K562 (cell line): ENCODE results near the gene PAFAH1B2. TPM values are rescaled to one million over a fixed set of nuclear protein-coding genes. Genes with fewer than 3 reads are reported as not detected.

ENCODE experiments used
- ATAC-seq: fragments of 200-7000 bp; cut with Tn5 transposase; 3 replicates; pipeline ENCODE4 v1.9.1; 2020; ENCODE audit warnings: moderate library complexity
- BruUV-seq: library from RNA; stranded (reverse); fragments of 400-500 nt; replicated peaks from 2 replicates; lab custom pipeline; 2021; lab: Mats Ljungman, UMichigan
- CTCF ChIA-PET: fragments of 300-600 bp; formaldehyde crosslinking; extraction: SDS; loops from one replicate; lab custom pipeline; 2021; ENCODE audit warnings: low intra/inter-chr PET ratio; lab: Yijun Ruan, JAX
- POLR2A ChIA-PET: fragments of 300-600, 350-650 bp; sonication (Branson Sonifier 250); formaldehyde crosslinking; extraction: SDS; loops from one replicate; lab custom pipeline; 2021; ENCODE audit warnings: antibody characterized with exemption, inconsistent platforms; lab: Yijun Ruan, JAX
- DNase-seq, 4 experiments: peaks; one replicate each; pipeline versions ENCODE4 v3.0.0 to v3.0.0-alpha.2; 2011 to 2018; ENCODE audit warnings: low spot score in 3 of 4, mixed read lengths in 3 of 4; ENCODE audit errors: extremely low read depth in 1 of 4
- FAIRE-seq: peaks from 2 replicates; lab custom pipeline; 2011; peaks lifted over from hg19 to GRCh38; lab: Jason Lieb, UNC
- H2AFZ ChIP-seq: 2 replicates; pipeline ENCODE4 v1.6.0; 2011; ENCODE audit warnings: low read depth, low read length, control low read depth, inconsistent platforms
- H3K27ac ChIP-seq: fragments of 200-600 bp; 3 replicates; pipeline ENCODE4 v1.8.0; 2011; ENCODE audit warnings: low read depth, mild to moderate bottlenecking, control low read depth, inconsistent platforms, low read length, moderate library complexity, mixed read lengths; ENCODE audit errors: extremely low read depth
- H3K27me3 ChIP-seq, 2 experiments: fragments of 300-600 bp in 1 of 2; 2 replicates in 1 of 2; 3 replicates in 1 of 2; pipeline versions ENCODE4 v1.6.0 to v1.8.0; 2011; ENCODE audit warnings: inconsistent platforms in 2 of 2, low read length in 2 of 2, mild to moderate bottlenecking in 1 of 2, mixed read lengths in 1 of 2, moderate library complexity in 1 of 2; ENCODE audit not compliant: control insufficient read depth in 2 of 2, insufficient read depth in 2 of 2
- H3K36me3 ChIP-seq: fragments of 300-600 bp; 3 replicates; pipeline ENCODE4 v1.8.0; 2011; ENCODE audit warnings: mild to moderate bottlenecking, low read length, inconsistent platforms; ENCODE audit not compliant: control insufficient read depth, insufficient read depth
- H3K4me1 ChIP-seq, 2 experiments: fragments of 200-600 bp in 1 of 2; replicated peaks in 1 of 2; 2 replicates in 1 of 2; 3 replicates in 1 of 2; pipeline versions ENCODE4 v1.5.1 to v1.8.0; 2011; ENCODE audit warnings: inconsistent platforms in 2 of 2, low read length in 2 of 2, mild to moderate bottlenecking in 1 of 2, mixed read lengths in 1 of 2, moderate library complexity in 1 of 2; ENCODE audit not compliant: control insufficient read depth in 2 of 2, insufficient read depth in 2 of 2
- H3K4me2 ChIP-seq: 2 replicates; pipeline ENCODE4 v1.6.1; 2011; ENCODE audit warnings: low read length, control low read depth, inconsistent platforms, mixed read lengths; ENCODE audit not compliant: insufficient read depth
- H3K4me3 ChIP-seq: fragments of 200-600 bp; sonication (generic), shearing (Covaris generic); 2 replicates; pipeline ENCODE4 v1.5.1; 2016; ENCODE audit warnings: control low read depth, inconsistent platforms
- H3K79me2 ChIP-seq: fragments of 200-600 bp; 3 replicates; pipeline ENCODE4 v1.8.0; 2011; ENCODE audit warnings: low read length, inconsistent platforms; ENCODE audit not compliant: control insufficient read depth, insufficient read depth
- H3K9ac ChIP-seq, 2 experiments: 2 replicates each; pipeline versions ENCODE4 v1.6.0 to v1.6.1; 2011; ENCODE audit warnings: low read depth in 2 of 2, low read length in 2 of 2, control low read depth in 1 of 2, inconsistent platforms in 1 of 2, mild to moderate bottlenecking in 1 of 2, mixed read lengths in 1 of 2; ENCODE audit not compliant: insufficient read depth in 1 of 2
- H3K9me1 ChIP-seq: one replicate; pipeline ENCODE4 v1.6.0; 2011; ENCODE audit warnings: inconsistent platforms, mild to moderate bottlenecking, low read length, moderate library complexity; ENCODE audit not compliant: control insufficient read depth, insufficient read depth
- H3K9me3 ChIP-seq: replicated peaks from 2 replicates; pipeline ENCODE4 v1.5.1; 2011; ENCODE audit warnings: low read depth, low read length, inconsistent platforms; ENCODE audit not compliant: control insufficient read depth, insufficient read depth
- H4K20me1 ChIP-seq: replicated peaks from 2 replicates; pipeline ENCODE4 v1.6.1; 2011; ENCODE audit warnings: low read length, inconsistent platforms, mixed read lengths; ENCODE audit not compliant: control insufficient read depth, insufficient read depth
- BRD4 ChIP-seq: fragments of 200-600 bp; sonication (generic); IDR thresholded peaks from 2 replicates; pipeline ENCODE4 v1.6.1; 2017; ENCODE audit warnings: inconsistent platforms
- CBX3 ChIP-seq, 2 experiments: IDR thresholded peaks; 1 replicate in 1 of 2; 2 replicates in 1 of 2; pipeline ENCODE4 v1.6.1; 2012; ENCODE audit warnings: inconsistent platforms in 2 of 2, low read length in 2 of 2, borderline replicate concordance in 1 of 2, control low read depth in 1 of 2
- CREB3L1 ChIP-seq: fragments of 450-650 bp; IDR thresholded peaks from 2 replicates; pipeline ENCODE4 v1.6.1; 2014; ENCODE audit warnings: low read depth, mild to moderate bottlenecking, moderate library complexity, borderline replicate concordance
- DPF2 ChIP-seq: fragments of 450-650 bp; IDR thresholded peaks from 2 replicates; pipeline ENCODE4 v1.6.1; 2016
- MTA2 ChIP-seq: fragments of 450-650 bp; IDR thresholded peaks from 2 replicates; pipeline ENCODE4 v1.6.1; 2016; ENCODE audit warnings: low read depth
- NCOR1 ChIP-seq: fragments of 450-650 bp; IDR thresholded peaks from 2 replicates; pipeline ENCODE4 v1.6.1; 2016; ENCODE audit warnings: mild to moderate bottlenecking, moderate library complexity
- NR1H2 ChIP-seq: sonication (generic); formaldehyde crosslinking; IDR thresholded peaks from 2 replicates; pipeline ENCODE4 v1.4.0; 2020; ENCODE audit warnings: mild to moderate bottlenecking, missing genetic modification reagents
- PRDM10 ChIP-seq: fragments of 450-650 bp; IDR thresholded peaks from 2 replicates; pipeline ENCODE4 v1.6.1; 2018; ENCODE audit not compliant: partially characterized antibody
- SMARCC2 ChIP-seq: fragments of 450-650 bp; IDR thresholded peaks from 2 replicates; pipeline ENCODE4 v1.6.1; 2017; ENCODE audit warnings: antibody characterized with exemption, moderate library complexity, mild to moderate bottlenecking, low read depth
- SMARCE1 ChIP-seq: fragments of 450-650 bp; IDR thresholded peaks from 2 replicates; pipeline ENCODE4 v1.7.1; 2016; ENCODE audit warnings: mild to moderate bottlenecking
- SOX6 ChIP-seq: fragments of 450-650 bp; IDR thresholded peaks from 2 replicates; pipeline ENCODE4 v1.6.1; 2014; ENCODE audit warnings: mild to moderate bottlenecking
- SRSF9 ChIP-seq: fragments of 200-400 bp; formaldehyde crosslinking; IDR thresholded peaks from 2 replicates; pipeline ENCODE4 v1.6.1; 2017; ENCODE audit warnings: low read depth, low read length, borderline replicate concordance
- TCF3 ChIP-seq: sonication (generic); formaldehyde crosslinking; IDR thresholded peaks from 2 replicates; pipeline ENCODE4 v1.4.0; 2020; ENCODE audit warnings: mild to moderate bottlenecking, missing genetic modification reagents
- ZC3H11A ChIP-seq: IDR thresholded peaks from 2 replicates; pipeline ENCODE4 v1.6.1; 2012; ENCODE audit warnings: low read depth, low read length, improper control_type of control experiment
- ZNF282 ChIP-seq: sonication (generic); formaldehyde crosslinking; IDR thresholded peaks from 2 replicates; pipeline ENCODE4 v1.8.1; 2023; ENCODE audit warnings: missing genetic modification reagents
- ZNF431 ChIP-seq: sonication (generic); formaldehyde crosslinking; IDR thresholded peaks from 2 replicates; pipeline ENCODE4 v1.8.0; 2022; ENCODE audit warnings: mild to moderate bottlenecking, missing genetic modification reagents
- ZNF830 ChIP-seq: fragments of 250-450 bp; sonication (Bioruptor Pico); IDR thresholded peaks from 2 replicates; pipeline ENCODE4 v1.5.0; 2021; ENCODE audit warnings: mild to moderate bottlenecking
- WGBS: fragments of 100-300 bp; shearing (Covaris generic); methylation state at CpG from one replicate; pipeline ENCODE4 v1.1.6; 2016; ENCODE audit warnings: low coverage, mixed read lengths; ENCODE audit not compliant: insufficient coverage; ENCODE audit errors: missing lambda C conversion rate; 5-methylcytosine and 5-hydroxymethylcytosine counted together
- in situ Hi-C: fragments of 300-500 bp; cut with MboI; formaldehyde crosslinking; loops from 4 replicates; pipeline ENCODE4 v1.15.0; 2018; ENCODE audit warnings: inconsistent platforms, mixed read lengths
- intact Hi-C: fragments of 100-400 bp; cut with micrococcal nuclease; formaldehyde crosslinking; loops from 2 replicates; pipeline ENCODE4 v1.14.2; 2022
- polyA plus RNA-seq, 8 experiments: library from polyadenylated mRNA; depleted of rRNA in 4 of 8; stranded (reverse) in 5 of 8; unstranded in 3 of 8; fragments of >200 nt; fragmentation: Nextera tagmentation in 2 of 8; fragmentation: Illumina TruSeq in 1 of 8; extraction: Ambion mirVana in 2 of 8; extraction: Trizol in 1 of 8; gene quantifications; 2 replicates each; pipeline versions ENCODE4 v1.2.1 to v1.2.3, GENCODE V29; 2011 to 2014; ENCODE audit warnings: inconsistent platforms in 1 of 8, missing spikeins in 1 of 8
- total RNA-seq, 7 experiments: library from RNA; depleted of rRNA in 6 of 7; stranded (reverse); fragments of >200 nt in 6 of 7; fragmentation: Illumina TruSeq in 2 of 7; extraction: Trizol in 2 of 7; gene quantifications; 2 replicates each; pipeline versions ENCODE4 v1.2.1 to v1.2.3, GENCODE V29; 2011 to 2021; ENCODE audit warnings: low replicate concordance in 1 of 7
- TF ChIP-seq, protein P1 (sequence below): fragments of 250-450 bp; sonication (Bioruptor Pico); IDR thresholded peaks from 2 replicates; pipeline ENCODE4 v1.8.0; 2022; ENCODE audit warnings: inconsistent platforms

Gene PAFAH1B2
- total and polyA plus RNA-seq, 9 of the 15 experiments (the other 6 are each of a cell fraction or from before 2014, with no cell fraction given): 27.8 to 94.7 (median 64.9) TPM

DNA sequence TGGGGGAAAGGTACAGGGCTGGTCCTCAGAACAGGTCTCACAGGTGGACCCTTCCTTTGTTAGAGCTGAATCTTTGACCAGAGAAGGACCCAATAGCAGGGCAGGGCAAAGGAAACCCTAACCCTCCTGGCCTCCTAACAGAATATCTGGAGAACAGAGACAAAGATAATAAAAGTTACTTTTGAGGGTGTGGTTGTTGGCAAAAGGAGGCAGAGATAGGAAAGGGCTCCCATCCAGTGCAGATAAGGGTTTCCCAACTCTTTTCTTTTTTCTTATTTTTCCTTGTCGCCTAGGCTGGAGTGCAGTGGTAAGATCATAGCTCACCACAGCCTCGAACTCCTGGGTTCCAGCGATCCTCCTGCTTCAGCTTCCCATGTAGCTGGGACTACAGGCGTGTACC, 75.9 kb downstream of the PAFAH1B2 start:
- BruUV-seq: no TSS peak
- Histone ChIP-seq H3K79me2 (no peaks in the 10 kb centered on the region), H4K20me1 (peaks cover 10% of the 10 kb centered on the region), H3K9me1 (peaks cover 8% of the 10 kb centered on the region), H3K4me3 (no peak overlapping the region), H3K4me2 (peak overlapping the region; percentile 27; the same call in 1 of the 2 replicates), H3K9ac (peak overlapping the region in 1 of 2 experiments; percentile 39; a peak in 1 of 4 replicates), H2AFZ (no peak overlapping the region), H3K4me1 (peaks cover 46 to 50% of the 10 kb centered on the region in 2 experiments; a peak in 4 of 5 replicates), H3K9me3 (no peaks in the 10 kb centered on the region), H3K36me3 (peaks cover 65% of the 10 kb centered on the region), H3K27ac (peak overlapping the region; percentile 40; the same call in 2 of the 3 replicates), H3K27me3 (no peaks in the 10 kb centered on the region)
- FAIRE-seq (no peak), DNase-seq (peak in 2 of 4 experiments; percentile 54 to 55), ATAC-seq (peak; percentile 15; the same call in 2 of the 3 replicates)
- POLR2A ChIA-PET: interaction anchor here (0.6 to 3.3 kb wide), 5 partner anchors 10 to 390 kb away, joined by 3 to 20 read pairs (median 3); partner anchors contain the start of gene PCSK7
- in situ Hi-C loops (loop anchor here (10.0 kb wide), 1 partner anchor 335 kb away; no protein-coding TSS in a partner anchor), intact Hi-C loops (no loop called here)
- WGBS: 16% methylated on average over 4 of the region's 4 CpGs
- CTCF ChIA-PET: no interaction called here
- peak; percentile 64; the same call in 1 of the 2 replicates for TF ChIP-seq NCOR1
- TF ChIP-seq SMARCC2: no peak
- TF ChIP-seq TCF3: peak; percentile 76
- peak; percentile 78; the same call in 1 of the 2 replicates for TF ChIP-seq SOX6
- TF ChIP-seq BRD4: no peak
- TF ChIP-seq ZNF282: no peak
- no peak for TF ChIP-seq ZC3H11A
- TF ChIP-seq SMARCE1: peak; percentile 63; the same call in 1 of the 2 replicates
- TF ChIP-seq, protein P1, sequence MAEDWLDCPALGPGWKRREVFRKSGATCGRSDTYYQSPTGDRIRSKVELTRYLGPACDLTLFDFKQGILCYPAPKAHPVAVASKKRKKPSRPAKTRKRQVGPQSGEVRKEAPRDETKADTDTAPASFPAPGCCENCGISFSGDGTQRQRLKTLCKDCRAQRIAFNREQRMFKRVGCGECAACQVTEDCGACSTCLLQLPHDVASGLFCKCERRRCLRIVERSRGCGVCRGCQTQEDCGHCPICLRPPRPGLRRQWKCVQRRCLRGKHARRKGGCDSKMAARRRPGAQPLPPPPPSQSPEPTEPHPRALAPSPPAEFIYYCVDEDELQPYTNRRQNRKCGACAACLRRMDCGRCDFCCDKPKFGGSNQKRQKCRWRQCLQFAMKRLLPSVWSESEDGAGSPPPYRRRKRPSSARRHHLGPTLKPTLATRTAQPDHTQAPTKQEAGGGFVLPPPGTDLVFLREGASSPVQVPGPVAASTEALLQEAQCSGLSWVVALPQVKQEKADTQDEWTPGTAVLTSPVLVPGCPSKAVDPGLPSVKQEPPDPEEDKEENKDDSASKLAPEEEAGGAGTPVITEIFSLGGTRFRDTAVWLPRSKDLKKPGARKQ (CRISPR knock-in tag): no peak
- TF ChIP-seq CREB3L1: no peak
- no peak for TF ChIP-seq CBX3 (IDR thresholded peaks at IDR 0.05; ENCODE audit: borderline replicate concordance in 1 of 2, low read length in 2 of 2)
- TF ChIP-seq ZNF431 (CRISPR knock-in tag): no peak
- TF ChIP-seq SRSF9: no peak
- TF ChIP-seq MTA2: peak; percentile 47; the same call in 1 of the 2 replicates
- TF ChIP-seq ZNF830 (CRISPR knock-in tag): no peak
- no peak for TF ChIP-seq NR1H2 (CRISPR knock-in tag)
- TF ChIP-seq DPF2: peak; percentile 76
- no peak for TF ChIP-seq PRDM10
